Fibroblast of mammary gland (primary cell): Measurements from ENCODE around the gene FYCO1.
A peak's percentile ranks its signal among the peaks of the same experiment; 100 is the strongest.

ENCODE experiments used
- DNase-seq: peaks from one replicate; pipeline ENCODE4 v3.0.0-alpha.2; 2010; ENCODE audit warnings: low read depth
- H3K4me3 ChIP-seq: 2 replicates; pipeline ENCODE4 v1.5.1; 2011; ENCODE audit warnings: low read depth, mild to moderate bottlenecking, low read length, moderate library complexity; ENCODE audit not compliant: control insufficient read depth
- CTCF ChIP-seq: conservative IDR thresholded peaks from 2 replicates; pipeline ENCODE4 v1.5.1; 2011; ENCODE audit warnings: low read depth, low read length, inconsistent platforms; ENCODE audit not compliant: control insufficient read depth, insufficient read depth

Gene FYCO1

GRCh38 chr3:45936261-45936660 is 59.4 kb downstream of the FYCO1 start:
- TF ChIP-seq CTCF: no peak
- DNase-seq: no peak
- no peak overlapping the region for H3K4me3 ChIP-seq

GRCh38 chr3:45933591-45933990 is 62.0 kb downstream of the FYCO1 start:
- no peak for TF ChIP-seq CTCF

GRCh38 chr3:45932112-45932511 is 63.5 kb downstream of the FYCO1 start:
- TF ChIP-seq CTCF: no peak
- no peak overlapping the region for H3K4me3 ChIP-seq
- no peak for DNase-seq

More at GRCh38 chr3:45933591-45933990, 62.0 kb downstream of the FYCO1 start:
- no peak for DNase-seq
- no peak overlapping the region for H3K4me3 ChIP-seq

- no peak overlapping the region for H3K4me3 ChIP-seq
- TF ChIP-seq CTCF: no peak
- no peak for DNase-seq
Measured at GRCh38 chr3:45931496-45931895, 64.1 kb downstream of the FYCO1 start.

- peak; percentile 80 for TF ChIP-seq CTCF
- H3K4me3 ChIP-seq: no peak overlapping the region
- peak; percentile 31 for DNase-seq
Measured at GRCh38 chr3:45929042-45929679, 66.5 kb downstream of the FYCO1 start.

- TF ChIP-seq CTCF: no peak
- DNase-seq: peak; percentile 36
- H3K4me3 ChIP-seq: no peak overlapping the region
Measured at GRCh38 chr3:45927881-45928280, 67.7 kb downstream of the FYCO1 start.

- DNase-seq: peak; percentile 77
- no peak for TF ChIP-seq CTCF
- no peak overlapping the region for H3K4me3 ChIP-seq
Measured at GRCh38 chr3:45923755-45924154, 71.9 kb downstream of the FYCO1 start.
